SK-N-SH (cell line): Measurements from ENCODE around the gene PSEN2.

Experiments
- CTCF ChIP-seq: fragments of 200-600 bp; sonication (generic); IDR thresholded peaks from 2 replicates; pipeline ENCODE4 v1.6.1; 2017; ENCODE audit warnings: antibody characterized with exemption, mild to moderate bottlenecking, moderate library complexity
- EP300 ChIP-seq, 2 experiments: IDR thresholded peaks; 2 replicates each; pipeline versions ENCODE4 v1.4.0 to v1.6.1; 2012; ENCODE audit warnings: borderline replicate concordance in 1 of 2, low read depth in 1 of 2, low read length in 1 of 2
- EZH2phosphoT487 ChIP-seq: fragments of 200-600 bp; sonication (generic); IDR thresholded peaks from 2 replicates; pipeline ENCODE4 v1.6.1; 2017; ENCODE audit warnings: low read depth, mixed run types, mild to moderate bottlenecking, antibody characterized with exemption, moderate library complexity, borderline replicate concordance
- MXI1 ChIP-seq: IDR thresholded peaks from 2 replicates; pipeline ENCODE4 v1.6.1; 2012; ENCODE audit warnings: mild to moderate bottlenecking, low read depth, low read length, improper control_type of control experiment
- PBX3 ChIP-seq: IDR thresholded peaks from 2 replicates; pipeline ENCODE4; 2012
- POLR2AphosphoS5 ChIP-seq: IDR thresholded peaks from 2 replicates; pipeline ENCODE4 v1.6.1; 2012; ENCODE audit warnings: low read depth, low read length
- SIN3A ChIP-seq: IDR thresholded peaks from 2 replicates; pipeline ENCODE4 v1.6.1; 2012; ENCODE audit warnings: low read depth, mild to moderate bottlenecking, low read length, moderate library complexity, borderline replicate concordance
- TCF12 ChIP-seq: IDR thresholded peaks from 2 replicates; pipeline ENCODE4 v1.4.0; 2012
- YY1 ChIP-seq: IDR thresholded peaks from 2 replicates; pipeline ENCODE4 v1.4.0; 2012; ENCODE audit warnings: low read depth, mild to moderate bottlenecking
- TF ChIP-seq, protein P1 (sequence below): IDR thresholded peaks from 2 replicates; pipeline ENCODE4 v1.6.1; 2012; ENCODE audit warnings: mild to moderate bottlenecking, low read depth, low read length, moderate library complexity
- TF ChIP-seq, protein P2 (sequence below): IDR thresholded peaks from 2 replicates; pipeline ENCODE4 v1.4.0; 2012; ENCODE audit warnings: low read depth

DNA sequence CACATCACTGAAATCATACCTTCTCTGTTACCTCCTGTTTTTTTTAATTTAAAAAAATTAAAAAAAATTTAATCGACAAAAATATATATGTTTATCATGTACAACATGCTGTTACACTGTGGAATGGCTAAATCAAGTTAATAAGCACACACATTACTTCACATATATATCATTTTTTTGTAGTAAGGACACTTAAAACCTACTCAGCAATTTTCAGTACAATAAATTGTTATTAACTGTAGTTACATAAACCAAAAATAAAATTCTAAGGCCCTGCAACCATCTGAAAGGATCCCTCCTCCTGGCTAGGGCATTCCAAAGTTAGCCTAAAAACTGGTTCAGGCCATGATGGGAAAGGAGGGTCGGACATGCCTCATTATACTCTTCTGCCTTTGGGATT lies 46.1 kb downstream of the PSEN2 start:
- TF ChIP-seq PBX3 (no peak), CTCF (no peak), EP300 (IDR thresholded peaks at IDR 0.05; ENCODE audit: borderline replicate concordance in 1 of 2, low read depth in 1 of 2, low read length in 1 of 2) (no peak), YY1 (no peak), TCF12 (no peak), MXI1 (no peak), POLR2AphosphoS5 (no peak), EZH2phosphoT487 (no peak), SIN3A (no peak)
- TF ChIP-seq, protein P1, sequence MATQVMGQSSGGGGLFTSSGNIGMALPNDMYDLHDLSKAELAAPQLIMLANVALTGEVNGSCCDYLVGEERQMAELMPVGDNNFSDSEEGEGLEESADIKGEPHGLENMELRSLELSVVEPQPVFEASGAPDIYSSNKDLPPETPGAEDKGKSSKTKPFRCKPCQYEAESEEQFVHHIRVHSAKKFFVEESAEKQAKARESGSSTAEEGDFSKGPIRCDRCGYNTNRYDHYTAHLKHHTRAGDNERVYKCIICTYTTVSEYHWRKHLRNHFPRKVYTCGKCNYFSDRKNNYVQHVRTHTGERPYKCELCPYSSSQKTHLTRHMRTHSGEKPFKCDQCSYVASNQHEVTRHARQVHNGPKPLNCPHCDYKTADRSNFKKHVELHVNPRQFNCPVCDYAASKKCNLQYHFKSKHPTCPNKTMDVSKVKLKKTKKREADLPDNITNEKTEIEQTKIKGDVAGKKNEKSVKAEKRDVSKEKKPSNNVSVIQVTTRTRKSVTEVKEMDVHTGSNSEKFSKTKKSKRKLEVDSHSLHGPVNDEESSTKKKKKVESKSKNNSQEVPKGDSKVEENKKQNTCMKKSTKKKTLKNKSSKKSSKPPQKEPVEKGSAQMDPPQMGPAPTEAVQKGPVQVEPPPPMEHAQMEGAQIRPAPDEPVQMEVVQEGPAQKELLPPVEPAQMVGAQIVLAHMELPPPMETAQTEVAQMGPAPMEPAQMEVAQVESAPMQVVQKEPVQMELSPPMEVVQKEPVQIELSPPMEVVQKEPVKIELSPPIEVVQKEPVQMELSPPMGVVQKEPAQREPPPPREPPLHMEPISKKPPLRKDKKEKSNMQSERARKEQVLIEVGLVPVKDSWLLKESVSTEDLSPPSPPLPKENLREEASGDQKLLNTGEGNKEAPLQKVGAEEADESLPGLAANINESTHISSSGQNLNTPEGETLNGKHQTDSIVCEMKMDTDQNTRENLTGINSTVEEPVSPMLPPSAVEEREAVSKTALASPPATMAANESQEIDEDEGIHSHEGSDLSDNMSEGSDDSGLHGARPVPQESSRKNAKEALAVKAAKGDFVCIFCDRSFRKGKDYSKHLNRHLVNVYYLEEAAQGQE = no peak
- TF ChIP-seq, protein P2, sequence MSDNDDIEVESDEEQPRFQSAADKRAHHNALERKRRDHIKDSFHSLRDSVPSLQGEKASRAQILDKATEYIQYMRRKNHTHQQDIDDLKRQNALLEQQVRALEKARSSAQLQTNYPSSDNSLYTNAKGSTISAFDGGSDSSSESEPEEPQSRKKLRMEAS = no peak
